HG02852 (cell line): ENCODE measurements around the gene DOCK10.

Experiments
- ATAC-seq: cut with Tn5 transposase; IDR thresholded peaks from one replicate; pipeline ENCODE4 v1.9.1; 2021; ENCODE audit warnings: mild to moderate bottlenecking, moderate library complexity; ENCODE audit not compliant: unreplicated experiment

Gene DOCK10

GRCh38 chr2:224982910-224983711, 59.2 kb downstream of the DOCK10 start:
- peak; percentile 64 for ATAC-seq

- no peak for ATAC-seq
Measured at GRCh38 chr2:224982226-224982625, 60.0 kb downstream of the DOCK10 start.

- peak; percentile 41 for ATAC-seq
Measured at GRCh38 chr2:224976629-224977525, 65.4 kb downstream of the DOCK10 start.

DNA sequence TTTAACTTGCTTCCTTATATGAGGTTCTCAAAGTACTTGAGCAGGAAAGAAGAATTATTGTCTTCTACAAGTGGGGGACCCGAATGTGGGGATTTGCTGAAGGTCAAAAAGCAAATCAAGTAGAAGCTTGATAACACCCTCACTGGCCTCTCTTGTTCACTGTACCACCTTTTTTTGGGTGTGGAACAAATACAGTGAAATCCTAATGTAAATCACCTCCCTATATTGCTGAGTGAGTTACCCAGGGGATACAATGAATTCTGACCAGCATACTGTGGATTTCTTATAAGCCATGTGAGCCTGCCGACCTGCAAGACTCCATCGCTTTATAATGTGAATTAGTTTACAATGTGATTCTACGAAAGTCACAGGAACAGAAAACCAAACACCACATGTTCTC, 66.5 kb downstream of the DOCK10 start:
- no peak for ATAC-seq

DNA sequence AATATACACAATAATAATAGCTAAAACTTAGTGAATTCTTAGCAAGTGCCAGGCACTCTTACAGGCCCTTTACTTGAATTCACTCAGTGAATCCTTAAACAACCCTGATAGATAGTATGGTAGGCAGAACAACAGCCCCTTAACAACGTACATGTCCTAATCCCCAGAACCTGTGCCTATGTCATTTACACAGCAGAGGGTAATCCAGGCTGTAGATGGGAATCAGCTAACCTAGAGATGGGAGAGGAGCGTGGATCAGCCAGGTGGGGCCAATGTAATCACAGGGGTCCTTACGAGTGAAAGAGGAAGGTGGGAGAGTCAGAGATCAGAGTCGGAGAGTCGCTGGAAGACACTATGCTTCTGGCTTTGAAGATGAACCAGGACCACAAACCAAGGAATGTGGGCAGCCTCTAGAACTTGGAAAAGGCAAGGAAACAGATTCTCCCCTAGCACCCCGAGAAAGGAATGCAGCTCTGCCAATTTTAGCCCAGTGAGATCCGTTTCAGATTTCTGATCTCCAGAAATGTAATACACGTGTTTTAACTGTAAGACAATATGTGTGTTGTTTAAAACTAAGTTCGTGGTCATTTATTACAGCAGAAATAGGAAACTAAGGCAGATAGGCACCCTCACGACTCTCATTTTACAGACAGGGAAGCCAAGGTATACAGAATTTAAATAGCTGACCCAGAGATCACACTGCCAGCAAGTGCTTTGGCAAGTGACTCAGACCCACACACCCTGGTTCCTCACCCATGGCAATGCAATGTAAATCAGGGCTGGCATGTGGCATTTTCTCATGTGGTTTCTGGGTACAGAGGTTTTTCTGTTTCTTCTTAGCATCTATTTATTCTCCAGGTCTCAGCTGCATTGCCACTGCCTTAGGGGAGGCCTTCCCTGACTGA, 68.9 kb downstream of the DOCK10 start:
- no peak for ATAC-seq

DNA sequence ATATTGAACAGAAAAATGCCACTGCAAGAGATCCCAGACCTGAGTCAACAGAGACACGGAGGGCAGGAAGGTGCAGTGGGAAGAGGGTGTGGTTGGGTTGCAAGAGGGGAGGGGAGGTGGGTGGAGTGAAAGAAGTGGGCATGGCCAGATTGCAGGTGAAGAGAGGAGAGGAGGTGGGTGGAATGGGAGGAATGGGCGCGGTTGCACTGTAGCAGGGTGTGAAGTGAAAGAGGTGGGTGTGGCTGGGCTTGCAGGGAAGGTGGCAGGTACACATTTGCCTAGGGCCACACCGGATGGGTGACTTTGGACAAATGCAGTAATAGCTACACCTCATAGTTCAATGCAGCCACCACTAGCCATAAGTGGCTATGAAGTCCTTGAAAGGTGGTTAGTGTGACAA, 71.1 kb downstream of the DOCK10 start:
- ATAC-seq, result peak; percentile 43

DNA sequence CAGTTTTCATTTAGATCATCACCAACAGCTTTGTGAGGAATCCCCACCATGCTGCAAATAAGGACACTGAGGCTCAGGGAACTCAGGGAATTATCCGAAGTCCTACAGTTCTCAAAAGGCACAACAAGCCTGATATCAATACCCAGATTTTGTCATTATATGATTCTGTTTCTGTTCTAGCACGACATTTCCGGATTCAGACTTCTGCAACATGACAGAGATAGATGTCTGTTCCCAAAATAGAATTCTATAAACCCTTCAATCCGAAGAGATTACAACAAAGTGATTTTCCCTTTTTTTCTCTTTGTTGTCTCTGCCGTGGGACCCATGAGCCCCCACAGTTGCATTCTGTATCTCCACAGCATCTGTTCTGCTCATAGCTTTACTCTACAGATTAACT, 72.0 kb downstream of the DOCK10 start:
- ATAC-seq, result peak; percentile 33

DNA sequence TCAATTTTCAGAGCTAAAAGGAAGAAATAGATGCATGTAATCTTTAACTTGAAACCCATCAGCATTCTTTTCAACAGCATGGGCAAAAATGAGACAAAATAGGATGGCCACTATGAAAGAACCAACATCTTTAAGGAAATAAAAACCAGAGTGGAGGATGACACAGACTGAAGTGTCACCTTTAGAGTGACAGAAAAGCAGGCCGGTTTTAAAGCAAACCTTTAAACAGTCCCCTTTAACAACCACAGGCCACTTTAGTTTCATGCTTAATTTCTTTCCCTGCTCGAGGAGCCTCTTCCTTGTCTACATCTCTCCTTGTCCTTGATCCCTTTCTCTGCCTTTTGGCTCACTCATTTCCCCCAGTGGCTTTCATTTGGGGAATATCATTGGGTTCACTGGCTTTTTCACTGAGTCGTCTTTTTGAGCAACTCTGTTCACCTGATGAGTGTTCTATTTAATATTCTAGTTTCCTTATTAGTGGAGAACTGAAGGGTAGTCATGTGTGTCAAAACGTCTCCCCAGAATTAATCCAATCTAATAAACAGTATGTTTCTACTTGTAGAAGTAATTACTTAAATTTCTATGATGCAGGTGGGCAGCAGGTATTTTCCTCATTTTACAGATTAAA, 72.5 kb downstream of the DOCK10 start:
- ATAC-seq, result peak; percentile 47

GRCh38 chr2:224969095-224969494, 73.2 kb downstream of the DOCK10 start:
- ATAC-seq, result no peak

- no peak for ATAC-seq
Measured at GRCh38 chr2:224968051-224968450, 74.2 kb downstream of the DOCK10 start.

GRCh38 chr2:224966613-224967012, 75.7 kb downstream of the DOCK10 start:
- ATAC-seq, result no peak

DNA sequence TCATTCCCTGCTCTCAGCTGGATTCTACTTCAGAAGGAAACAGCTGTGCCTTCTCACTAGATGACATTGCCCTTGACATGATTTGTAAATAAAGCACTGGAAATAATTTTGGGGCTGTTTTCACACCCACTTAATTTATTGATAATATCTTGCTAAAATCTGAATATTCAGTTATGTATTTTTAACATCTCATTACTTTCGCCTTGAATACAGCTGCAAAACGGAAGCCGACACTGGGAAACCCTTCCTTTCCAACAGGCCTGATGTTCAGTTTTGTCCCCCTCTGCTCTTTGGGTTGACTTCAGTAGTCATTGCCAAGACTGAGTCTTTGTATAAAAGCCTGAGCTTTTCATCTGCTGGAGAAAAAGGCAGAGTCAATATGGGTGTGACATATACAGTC, 82.7 kb downstream of the DOCK10 start:
- no peak for ATAC-seq

GRCh38 chr2:224958873-224959272, 83.4 kb downstream of the DOCK10 start:
- no peak for ATAC-seq

DNA sequence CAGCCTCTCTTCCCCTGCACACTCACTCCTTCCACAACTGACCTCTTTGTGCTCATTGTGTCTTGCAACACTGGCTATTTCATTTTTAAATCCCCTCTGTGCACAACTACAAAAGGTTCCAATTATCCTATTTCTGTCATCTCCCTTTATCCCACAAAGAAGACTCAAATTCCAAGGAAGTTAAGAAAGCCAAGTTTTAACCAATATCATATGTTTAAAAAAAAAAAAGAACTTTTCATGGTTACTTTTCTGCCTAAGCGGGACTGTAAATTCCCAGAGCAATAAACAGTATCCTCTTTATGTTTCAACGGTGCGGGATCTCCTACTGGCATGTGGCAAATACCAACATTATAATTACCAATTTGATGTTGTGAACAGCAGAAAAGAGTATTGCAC, 83.8 kb downstream of the DOCK10 start:
- no peak for ATAC-seq

GRCh38 chr2:224957540-224958461, 84.5 kb downstream of the DOCK10 start:
- ATAC-seq, result peak; percentile 91

DNA sequence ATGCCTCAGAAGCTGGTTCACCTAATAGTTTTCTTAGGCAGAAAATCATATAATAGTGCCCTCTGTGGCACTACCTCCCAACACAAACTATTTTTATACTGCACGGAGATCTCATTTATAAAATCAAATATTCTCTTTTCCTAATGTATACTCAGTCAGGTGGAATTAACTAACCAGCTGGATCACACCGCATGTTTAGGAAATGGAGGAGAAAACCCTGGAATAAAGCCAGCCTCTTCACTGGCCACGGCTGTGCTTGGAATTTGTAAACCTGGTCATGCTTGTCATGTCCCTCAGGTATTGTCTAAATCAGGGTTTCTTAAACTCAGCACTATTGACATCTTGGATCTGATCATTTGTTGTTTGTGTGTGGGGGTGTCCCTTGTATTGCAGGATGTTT, 85.6 kb downstream of the DOCK10 start:
- no peak for ATAC-seq

GRCh38 chr2:224954980-224955379, 87.3 kb downstream of the DOCK10 start:
- ATAC-seq, result peak; percentile 16

DNA sequence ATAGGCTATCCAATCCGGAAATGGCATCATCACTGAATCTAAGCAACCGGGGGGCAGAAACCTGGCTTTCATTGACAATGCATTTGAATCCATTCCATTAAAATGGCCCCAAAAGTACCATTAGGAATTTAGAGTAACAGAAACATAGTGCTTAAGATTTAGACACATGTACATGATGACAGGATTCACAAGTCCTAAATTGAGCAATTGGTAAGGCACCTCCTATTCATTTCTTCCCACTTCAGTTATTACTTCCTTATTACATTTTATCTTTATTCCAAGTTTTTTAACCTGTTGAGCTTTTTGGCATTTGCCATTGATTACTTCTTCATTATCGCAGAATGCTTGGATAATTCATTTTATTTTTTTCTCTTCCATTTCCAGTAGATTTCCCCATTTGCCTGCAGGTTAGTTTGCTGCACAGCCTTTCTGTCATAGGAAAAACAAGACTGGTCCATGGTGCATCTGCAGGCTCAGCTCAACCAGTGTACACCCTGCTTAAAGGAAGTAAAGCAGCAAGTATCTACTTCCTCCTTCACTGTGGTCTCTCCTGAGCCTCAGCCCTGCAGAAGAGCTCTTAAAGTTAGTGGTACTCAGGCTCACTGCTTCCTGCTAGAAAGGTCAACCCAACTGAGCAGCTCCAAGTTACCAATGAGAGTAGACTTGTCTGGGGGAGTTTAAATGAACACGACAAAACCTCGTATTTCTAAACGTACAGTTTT, 89.2 kb downstream of the DOCK10 start:
- ATAC-seq, result peak; percentile 53
